Prostate gland (tissue), 2 donors: Measurements from ENCODE around the gene AMN.

Experiments used
- CTCF ChIP-seq, 4 experiments: fragments of 200-600 bp in 2 of 4; fragments of 450-650 bp in 2 of 4; sonication (generic) in 2 of 4; IDR thresholded peaks; 1 replicate in 3 of 4; 2 replicates in 1 of 4; pipeline ENCODE4 v1.5.1; 2016 to 2019; ENCODE audit warnings: antibody characterized with exemption in 4 of 4, mild to moderate bottlenecking in 2 of 4, moderate library complexity in 2 of 4
- POLR2AphosphoS5 ChIP-seq: sonication (generic); formaldehyde crosslinking; IDR thresholded peaks from one replicate; pipeline ENCODE4 v1.6.1; 2017; ENCODE audit warnings: antibody characterized with exemption

GRCh38 chr14:102883554-102883953, 38.9 kb upstream of the AMN start:
- no peak for TF ChIP-seq CTCF (IDR thresholded peaks at IDR 0.05)
- no peak for TF ChIP-seq POLR2AphosphoS5
